ENCODE measurements around the gene SH3BP2.

The SH3BP2 gene

GRCh38 chr4:2781911-2782310, 11.0 kb upstream of the SH3BP2 start:
- TF ChIP-seq CTCF (IDR thresholded peaks at IDR 0.05; ENCODE audit: insufficient read depth, low read length, poor library complexity, severe bottlenecking) = no peak
- DNase-seq (ENCODE audit: extremely low read depth, insufficient read length) = no peak
- Histone ChIP-seq H3K27me3 (replicated peaks; ENCODE audit: control insufficient read depth, insufficient read depth, low read length) (no peaks in the 10 kb centered on the region), H3K36me3 (ENCODE audit: control insufficient read depth, insufficient read depth, low read length) (no peaks in the 10 kb centered on the region), H3K4me3 (replicated peaks; ENCODE audit: low read depth, low read length) (no peak overlapping the region)

GRCh38 chr4:2783790-2784189, 9.1 kb upstream of the SH3BP2 start:
- H3K36me3 ChIP-seq (ENCODE audit: control insufficient read depth, insufficient read depth, low read length) = no peaks in the 10 kb centered on the region
- H3K27me3 ChIP-seq (replicated peaks; ENCODE audit: control insufficient read depth, insufficient read depth, low read length) = no peaks in the 10 kb centered on the region
- H3K4me3 ChIP-seq (replicated peaks; ENCODE audit: low read depth, low read length) = no peak overlapping the region
- no peak for DNase-seq (ENCODE audit: extremely low read depth, insufficient read length)
- TF ChIP-seq CTCF (IDR thresholded peaks at IDR 0.05; ENCODE audit: insufficient read depth, low read length, poor library complexity, severe bottlenecking) = no peak

GRCh38 chr4:2785613-2786012, 7.3 kb upstream of the SH3BP2 start:
- no peaks in the 10 kb centered on the region for H3K27me3 ChIP-seq (replicated peaks; ENCODE audit: control insufficient read depth, insufficient read depth, low read length)
- no peak for TF ChIP-seq CTCF (IDR thresholded peaks at IDR 0.05; ENCODE audit: insufficient read depth, low read length, poor library complexity, severe bottlenecking)
- no peak overlapping the region for H3K4me3 ChIP-seq (replicated peaks; ENCODE audit: low read depth, low read length)
- H3K36me3 ChIP-seq (ENCODE audit: control insufficient read depth, insufficient read depth, low read length) = no peaks in the 10 kb centered on the region
- DNase-seq (ENCODE audit: extremely low read depth, insufficient read length) = peak; percentile 44

- peak; percentile 78 for DNase-seq (ENCODE audit: extremely low read depth, insufficient read length)
- H3K27me3 ChIP-seq (replicated peaks; ENCODE audit: control insufficient read depth, insufficient read depth, low read length) = no peaks in the 10 kb centered on the region
- TF ChIP-seq CTCF (IDR thresholded peaks at IDR 0.05; ENCODE audit: insufficient read depth, low read length, poor library complexity, severe bottlenecking) = no peak
Measured at GRCh38 chr4:2786152-2786671, 6.7 kb upstream of the SH3BP2 start.

GRCh38 chr4:2786794-2787229, 6.1 kb upstream of the SH3BP2 start:
- Histone ChIP-seq H3K27me3 (replicated peaks; ENCODE audit: control insufficient read depth, insufficient read depth, low read length) (no peaks in the 10 kb centered on the region), H3K4me3 (replicated peaks; ENCODE audit: low read depth, low read length) (no peak overlapping the region), H3K36me3 (ENCODE audit: control insufficient read depth, insufficient read depth, low read length) (no peaks in the 10 kb centered on the region)
- DNase-seq (ENCODE audit: extremely low read depth, insufficient read length) = no peak
- no peak for TF ChIP-seq CTCF (IDR thresholded peaks at IDR 0.05; ENCODE audit: insufficient read depth, low read length, poor library complexity, severe bottlenecking)

More at GRCh38 chr4:2786152-2786671, 6.7 kb upstream of the SH3BP2 start:
- H3K4me3 ChIP-seq (replicated peaks; ENCODE audit: low read depth, low read length) = no peak overlapping the region
- no peaks in the 10 kb centered on the region for H3K36me3 ChIP-seq (ENCODE audit: control insufficient read depth, insufficient read depth, low read length)
